ENCODE measurements around the gene CECR2. TPM values are rescaled to one million over a fixed set of nuclear protein-coding genes. Genes with fewer than 3 reads are reported as not detected.

CECR2 gene
- total RNA-seq, 1 experiment from 2014 or later = 3.6 TPM

GRCh38 chr22:17588606-17589005 is 219.3 kb downstream of the CECR2 start:
- CTCF ChIA-PET = no interaction called here
- ATAC-seq = 0 out of 2 replicates have a peak, but pooled peaks have one; percentile 29
- POLR2A ChIA-PET = interaction anchor here (0.8 kb wide), 1 partner anchor 8 kb away, joined by 3 read pairs; no protein-coding TSS in a partner anchor
- no peak for DNase-seq (ENCODE audit: low read depth, low spot score)
- H3K4me3 ChIP-seq (ENCODE audit: low read depth in 2 of 2, low read length in 2 of 2) = no peak overlapping the region
- in situ Hi-C loops (cut with HindIII; ENCODE audit: low pct_unique_long_range_greater_than_20kb, low sequenced_read_pairs) (no loop called here), intact Hi-C loops (cut with micrococcal nuclease; ENCODE audit: unreplicated experiment) (no loop called here)
- H3K9me3 ChIP-seq (ENCODE audit: control insufficient read depth, insufficient read depth, low read depth, low read length) = no peaks in the 10 kb centered on the region
- no TSS peak for BruUV-seq (replicated peaks)
- H3K36me3 ChIP-seq (ENCODE audit: control insufficient read depth, insufficient read depth, low read length) = peaks cover 8% of the 10 kb centered on the region
- H3K4me1 ChIP-seq (ENCODE audit: control insufficient read depth, insufficient read depth, low read length) = no peaks in the 10 kb centered on the region
- H3K27me3 ChIP-seq (ENCODE audit: control insufficient read depth, insufficient read depth, low read length) = no peaks in the 10 kb centered on the region
- no peak for TF ChIP-seq SIN3A (IDR thresholded peaks at IDR 0.05; ENCODE audit: borderline replicate concordance, insufficient read depth, low read depth, low read length)
- no peak for TF ChIP-seq TCF7L2 (IDR thresholded peaks at IDR 0.05; ENCODE audit: low read depth, low read length)
- no peak for TF ChIP-seq CTCF (IDR thresholded peaks at IDR 0.05)
- TF ChIP-seq POLR2AphosphoS5 (IDR thresholded peaks at IDR 0.05; ENCODE audit: low read depth, low read length) = no peak
- TF ChIP-seq REST (IDR thresholded peaks at IDR 0.05; ENCODE audit: insufficient read depth in 1 of 2, low read depth in 2 of 2, low read length in 1 of 2) = no peak
- H3K27ac ChIP-seq (ENCODE audit: low read length) = no peak overlapping the region

- no peak overlapping the region for H3K4me3 ChIP-seq (ENCODE audit: low read depth in 2 of 2, low read length in 2 of 2)
- TF ChIP-seq SIN3A (IDR thresholded peaks at IDR 0.05; ENCODE audit: borderline replicate concordance, insufficient read depth, low read depth, low read length) (no peak), CTCF (IDR thresholded peaks at IDR 0.05) (no peak), REST (IDR thresholded peaks at IDR 0.05; ENCODE audit: insufficient read depth in 1 of 2, low read depth in 2 of 2, low read length in 1 of 2) (no peak), TCF7L2 (IDR thresholded peaks at IDR 0.05; ENCODE audit: low read depth, low read length) (no peak), POLR2AphosphoS5 (IDR thresholded peaks at IDR 0.05; ENCODE audit: low read depth, low read length) (no peak)
- ChIA-PET CTCF (interaction anchor here (0.6 kb wide), 1 partner anchor 389 kb away, joined by 3 read pairs; no protein-coding TSS in a partner anchor), POLR2A (interaction anchor here (0.6 to 0.8 kb wide), 2 partner anchors 10 to 54 kb away, joined by 3 to 9 read pairs; no protein-coding TSS in a partner anchor)
- in situ Hi-C loops (cut with HindIII; ENCODE audit: low pct_unique_long_range_greater_than_20kb, low sequenced_read_pairs) (no loop called here), intact Hi-C loops (cut with micrococcal nuclease; ENCODE audit: unreplicated experiment) (no loop called here)
- no peaks in the 10 kb centered on the region for H3K27me3 ChIP-seq (ENCODE audit: control insufficient read depth, insufficient read depth, low read length)
- DNase-seq (ENCODE audit: low read depth, low spot score) (no peak), ATAC-seq (no peak)
- peaks cover 8% of the 10 kb centered on the region for H3K36me3 ChIP-seq (ENCODE audit: control insufficient read depth, insufficient read depth, low read length)
- H3K4me1 ChIP-seq (ENCODE audit: control insufficient read depth, insufficient read depth, low read length) = no peaks in the 10 kb centered on the region
- no peaks in the 10 kb centered on the region for H3K9me3 ChIP-seq (ENCODE audit: control insufficient read depth, insufficient read depth, low read depth, low read length)
- no TSS peak for BruUV-seq (replicated peaks)
- no peak overlapping the region for H3K27ac ChIP-seq (ENCODE audit: low read length)
Measured at GRCh38 chr22:17589810-17590375, 220.6 kb downstream of the CECR2 start.
